Loucy (cell line): ENCODE measurements around the gene ADAM8.

Experiments
- EZH2phosphoT487 ChIP-seq: fragments of 200-600 bp; IDR thresholded peaks from 2 replicates; pipeline ENCODE4 v1.6.1; 2018; ENCODE audit warnings: antibody characterized with exemption, mild to moderate bottlenecking, moderate library complexity, borderline replicate concordance
- TF ChIP-seq, protein P1 (sequence below): fragments of 200-600 bp; sonication (generic); conservative IDR thresholded peaks from 2 replicates; pipeline ENCODE4 v1.5.1; 2014; ENCODE audit warnings: mild to moderate bottlenecking, antibody characterized with exemption, low read length

DNA sequence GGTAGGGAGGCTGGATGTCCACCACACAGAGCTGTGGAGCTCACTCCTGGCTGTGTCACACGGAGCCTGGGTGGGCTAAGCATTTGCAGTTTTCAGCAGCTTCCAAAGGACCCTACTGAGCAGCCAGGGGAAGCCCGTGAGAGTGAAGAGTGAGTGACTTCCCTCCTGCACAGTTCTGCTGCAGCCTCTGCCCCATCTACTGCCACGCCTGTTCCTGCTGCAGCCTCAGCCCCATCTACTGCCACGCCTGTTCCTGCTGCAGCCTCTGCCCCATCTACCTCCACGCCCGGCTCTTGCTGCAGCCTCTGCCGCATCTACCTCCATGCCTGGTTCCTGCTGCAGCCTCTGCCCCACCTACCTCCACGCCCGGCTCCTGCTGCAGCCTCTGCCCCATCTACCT lies 12.2 kb downstream of the ADAM8 start:
- TF ChIP-seq, protein P1, sequence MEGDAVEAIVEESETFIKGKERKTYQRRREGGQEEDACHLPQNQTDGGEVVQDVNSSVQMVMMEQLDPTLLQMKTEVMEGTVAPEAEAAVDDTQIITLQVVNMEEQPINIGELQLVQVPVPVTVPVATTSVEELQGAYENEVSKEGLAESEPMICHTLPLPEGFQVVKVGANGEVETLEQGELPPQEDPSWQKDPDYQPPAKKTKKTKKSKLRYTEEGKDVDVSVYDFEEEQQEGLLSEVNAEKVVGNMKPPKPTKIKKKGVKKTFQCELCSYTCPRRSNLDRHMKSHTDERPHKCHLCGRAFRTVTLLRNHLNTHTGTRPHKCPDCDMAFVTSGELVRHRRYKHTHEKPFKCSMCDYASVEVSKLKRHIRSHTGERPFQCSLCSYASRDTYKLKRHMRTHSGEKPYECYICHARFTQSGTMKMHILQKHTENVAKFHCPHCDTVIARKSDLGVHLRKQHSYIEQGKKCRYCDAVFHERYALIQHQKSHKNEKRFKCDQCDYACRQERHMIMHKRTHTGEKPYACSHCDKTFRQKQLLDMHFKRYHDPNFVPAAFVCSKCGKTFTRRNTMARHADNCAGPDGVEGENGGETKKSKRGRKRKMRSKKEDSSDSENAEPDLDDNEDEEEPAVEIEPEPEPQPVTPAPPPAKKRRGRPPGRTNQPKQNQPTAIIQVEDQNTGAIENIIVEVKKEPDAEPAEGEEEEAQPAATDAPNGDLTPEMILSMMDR, result no peak
- TF ChIP-seq EZH2phosphoT487, result no peak
